22Rv1 (cell line): Measurements from ENCODE around the gene RIPOR1.

Source experiments
- ZFX ChIP-seq: fragments of 450-650 bp; IDR thresholded peaks from 2 replicates; pipeline ENCODE4 v1.6.1; 2017; ENCODE audit warnings: antibody characterized with exemption, borderline replicate concordance
- TF ChIP-seq, protein P1 (sequence below): fragments of 450-650 bp; IDR thresholded peaks from 2 replicates; pipeline ENCODE4 v1.5.1; 2017; ENCODE audit warnings: mild to moderate bottlenecking

DNA sequence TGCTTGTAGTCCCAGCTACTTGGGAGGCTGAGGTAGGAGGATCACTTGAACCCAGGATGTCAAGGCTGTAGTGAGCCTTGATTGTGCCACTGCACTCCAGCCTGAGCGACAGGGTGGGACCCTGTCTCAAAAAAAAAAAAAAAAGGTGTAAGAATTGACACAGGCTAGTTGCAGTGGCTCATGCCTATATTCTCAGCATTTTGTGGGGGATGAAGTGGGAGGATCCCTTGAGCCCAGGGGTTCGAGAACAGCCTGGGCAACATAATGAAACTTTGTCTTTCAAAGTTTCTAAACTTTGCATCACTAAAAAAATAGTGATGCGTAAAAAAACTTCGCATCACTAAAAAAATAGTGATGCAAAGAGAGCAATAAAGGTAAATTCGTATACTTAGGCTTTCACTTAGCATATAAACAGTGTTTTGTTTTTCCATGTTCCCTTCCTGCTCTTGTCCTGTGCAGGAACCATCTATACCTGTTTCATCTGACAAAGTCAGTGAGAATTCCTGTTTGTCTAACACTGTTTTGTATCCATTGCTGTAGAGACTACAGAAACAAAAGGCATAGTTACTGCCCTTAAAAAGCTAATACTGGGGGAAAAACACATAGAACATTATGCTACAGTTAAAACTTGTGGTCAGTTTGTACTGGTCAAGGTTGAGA lies 65.8 kb downstream of the RIPOR1 start:
- TF ChIP-seq, protein P1, sequence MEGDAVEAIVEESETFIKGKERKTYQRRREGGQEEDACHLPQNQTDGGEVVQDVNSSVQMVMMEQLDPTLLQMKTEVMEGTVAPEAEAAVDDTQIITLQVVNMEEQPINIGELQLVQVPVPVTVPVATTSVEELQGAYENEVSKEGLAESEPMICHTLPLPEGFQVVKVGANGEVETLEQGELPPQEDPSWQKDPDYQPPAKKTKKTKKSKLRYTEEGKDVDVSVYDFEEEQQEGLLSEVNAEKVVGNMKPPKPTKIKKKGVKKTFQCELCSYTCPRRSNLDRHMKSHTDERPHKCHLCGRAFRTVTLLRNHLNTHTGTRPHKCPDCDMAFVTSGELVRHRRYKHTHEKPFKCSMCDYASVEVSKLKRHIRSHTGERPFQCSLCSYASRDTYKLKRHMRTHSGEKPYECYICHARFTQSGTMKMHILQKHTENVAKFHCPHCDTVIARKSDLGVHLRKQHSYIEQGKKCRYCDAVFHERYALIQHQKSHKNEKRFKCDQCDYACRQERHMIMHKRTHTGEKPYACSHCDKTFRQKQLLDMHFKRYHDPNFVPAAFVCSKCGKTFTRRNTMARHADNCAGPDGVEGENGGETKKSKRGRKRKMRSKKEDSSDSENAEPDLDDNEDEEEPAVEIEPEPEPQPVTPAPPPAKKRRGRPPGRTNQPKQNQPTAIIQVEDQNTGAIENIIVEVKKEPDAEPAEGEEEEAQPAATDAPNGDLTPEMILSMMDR = no peak
- TF ChIP-seq ZFX = no peak
